Esophagus squamous epithelium (tissue), 4 donors: ENCODE results near the gene COQ2.

Source experiments
- POLR2A ChIP-seq, 4 donors: fragments of 450-650 bp; IDR thresholded peaks; one replicate each; pipeline ENCODE4 v1.6.1; 2017; ENCODE audit warnings: antibody characterized with exemption in 4 of 4, mild to moderate bottlenecking in 4 of 4, moderate library complexity in 3 of 4
- TF ChIP-seq, protein P1 (sequence below), 6 experiments: fragments of 450-650 bp in 4 of 6; fragments of 200-600 bp in 2 of 6; sonication (generic) in 2 of 6; IDR thresholded peaks; one replicate each; pipeline ENCODE4 v1.5.1; 2016 to 2019; ENCODE audit warnings: antibody characterized with exemption in 6 of 6, mild to moderate bottlenecking in 4 of 6, moderate library complexity in 4 of 6

DNA sequence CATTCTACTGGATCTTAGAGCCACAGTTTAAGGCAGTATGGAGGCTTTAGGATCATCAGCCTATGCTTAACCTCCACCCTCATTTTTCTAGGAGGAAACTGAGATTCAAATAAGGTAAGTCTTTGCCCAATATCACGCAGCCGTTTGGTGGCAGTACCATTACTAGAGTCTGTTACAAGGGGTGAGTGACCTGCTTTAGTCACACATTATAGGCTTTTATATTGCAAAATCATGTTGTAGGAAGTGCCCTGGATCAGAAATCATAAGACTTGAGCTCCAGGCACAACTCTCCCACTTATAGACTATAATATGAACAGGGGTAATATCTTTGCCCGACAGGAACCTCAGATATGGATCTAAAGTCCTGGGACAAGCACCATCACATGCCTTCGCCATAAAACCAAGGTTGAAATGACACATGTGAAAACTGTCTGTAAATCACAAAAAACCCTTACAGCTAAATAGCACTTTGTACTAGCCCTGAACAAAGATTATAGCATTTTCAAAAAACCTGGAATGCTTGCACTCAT is 30.8 kb upstream of the COQ2 start:
- TF ChIP-seq, protein P1, sequence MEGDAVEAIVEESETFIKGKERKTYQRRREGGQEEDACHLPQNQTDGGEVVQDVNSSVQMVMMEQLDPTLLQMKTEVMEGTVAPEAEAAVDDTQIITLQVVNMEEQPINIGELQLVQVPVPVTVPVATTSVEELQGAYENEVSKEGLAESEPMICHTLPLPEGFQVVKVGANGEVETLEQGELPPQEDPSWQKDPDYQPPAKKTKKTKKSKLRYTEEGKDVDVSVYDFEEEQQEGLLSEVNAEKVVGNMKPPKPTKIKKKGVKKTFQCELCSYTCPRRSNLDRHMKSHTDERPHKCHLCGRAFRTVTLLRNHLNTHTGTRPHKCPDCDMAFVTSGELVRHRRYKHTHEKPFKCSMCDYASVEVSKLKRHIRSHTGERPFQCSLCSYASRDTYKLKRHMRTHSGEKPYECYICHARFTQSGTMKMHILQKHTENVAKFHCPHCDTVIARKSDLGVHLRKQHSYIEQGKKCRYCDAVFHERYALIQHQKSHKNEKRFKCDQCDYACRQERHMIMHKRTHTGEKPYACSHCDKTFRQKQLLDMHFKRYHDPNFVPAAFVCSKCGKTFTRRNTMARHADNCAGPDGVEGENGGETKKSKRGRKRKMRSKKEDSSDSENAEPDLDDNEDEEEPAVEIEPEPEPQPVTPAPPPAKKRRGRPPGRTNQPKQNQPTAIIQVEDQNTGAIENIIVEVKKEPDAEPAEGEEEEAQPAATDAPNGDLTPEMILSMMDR (IDR thresholded peaks at IDR 0.05): no peak
- no peak for TF ChIP-seq POLR2A (IDR thresholded peaks at IDR 0.05)
